ENCODE data around the gene JAM3. TPM values are rescaled to one million over a fixed set of nuclear protein-coding genes. Genes with fewer than 3 reads are reported as not detected.

The JAM3 gene
- total RNA-seq, 1 experiment from 2014 or later = 1.5 TPM

DNA sequence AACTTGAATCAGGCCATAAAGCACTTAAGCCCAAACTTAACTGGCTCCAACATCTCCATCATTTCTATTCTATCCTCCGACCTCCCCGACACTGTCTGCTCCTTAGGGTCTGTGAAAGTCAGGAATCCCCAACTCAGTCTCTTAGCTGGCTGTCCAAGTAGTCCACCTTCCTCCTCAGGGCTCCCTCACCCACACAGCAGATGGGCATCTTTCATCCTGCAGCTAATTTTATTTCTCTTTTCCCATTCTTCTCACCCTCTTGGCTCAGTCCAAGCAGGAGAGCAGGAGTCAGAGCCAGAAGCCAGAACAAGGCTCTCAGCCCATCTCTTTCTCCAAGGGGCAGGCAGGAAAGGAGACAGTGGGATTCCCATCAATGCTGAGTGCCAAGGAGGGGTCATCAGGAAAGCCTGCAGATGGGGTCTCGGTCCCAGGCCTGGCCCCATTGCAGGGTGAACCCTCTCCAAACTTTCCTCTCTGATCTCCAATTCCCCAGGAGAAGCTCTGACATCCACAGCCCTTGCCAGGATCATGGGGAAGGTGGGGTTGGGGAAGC lies 40.4 kb upstream of the JAM3 start:
- Mint-ChIP-seq H3K27me3 (ENCODE audit: insufficient read depth, unreplicated experiment) (peaks cover 39% of the 10 kb centered on the region), H3K27ac (ENCODE audit: unreplicated experiment) (no peak overlapping the region), H3K4me3 (ENCODE audit: unreplicated experiment) (no peak overlapping the region), H3K4me1 (ENCODE audit: low read depth, unreplicated experiment) (no peaks in the 10 kb centered on the region), H3K36me3 (ENCODE audit: insufficient read depth, unreplicated experiment) (no peaks in the 10 kb centered on the region), H3K9me3 (ENCODE audit: unreplicated experiment) (no peaks in the 10 kb centered on the region)
- BruUV-seq (replicated peaks) = no TSS peak
- intact Hi-C loops (cut with micrococcal nuclease; ENCODE audit: unreplicated experiment) = no loop called here
- no peak for DNase-seq
- H3K27me3 ChIP-seq (replicated peaks; ENCODE audit: control insufficient read depth, insufficient read depth, low read length) = no peaks in the 10 kb centered on the region; the same call in 1 of the 2 replicates
- POLR2A ChIA-PET = no interaction called here
- no peaks in the 10 kb centered on the region for H3K9me3 ChIP-seq
- H3K4me3 ChIP-seq (ENCODE audit: low read depth, low read length) = no peak overlapping the region
- CTCF ChIA-PET = interaction anchor here (1.2 kb wide), 1 partner anchor 22 kb away, joined by 4 read pairs; no protein-coding TSS in a partner anchor
- TF ChIP-seq, protein P1, sequence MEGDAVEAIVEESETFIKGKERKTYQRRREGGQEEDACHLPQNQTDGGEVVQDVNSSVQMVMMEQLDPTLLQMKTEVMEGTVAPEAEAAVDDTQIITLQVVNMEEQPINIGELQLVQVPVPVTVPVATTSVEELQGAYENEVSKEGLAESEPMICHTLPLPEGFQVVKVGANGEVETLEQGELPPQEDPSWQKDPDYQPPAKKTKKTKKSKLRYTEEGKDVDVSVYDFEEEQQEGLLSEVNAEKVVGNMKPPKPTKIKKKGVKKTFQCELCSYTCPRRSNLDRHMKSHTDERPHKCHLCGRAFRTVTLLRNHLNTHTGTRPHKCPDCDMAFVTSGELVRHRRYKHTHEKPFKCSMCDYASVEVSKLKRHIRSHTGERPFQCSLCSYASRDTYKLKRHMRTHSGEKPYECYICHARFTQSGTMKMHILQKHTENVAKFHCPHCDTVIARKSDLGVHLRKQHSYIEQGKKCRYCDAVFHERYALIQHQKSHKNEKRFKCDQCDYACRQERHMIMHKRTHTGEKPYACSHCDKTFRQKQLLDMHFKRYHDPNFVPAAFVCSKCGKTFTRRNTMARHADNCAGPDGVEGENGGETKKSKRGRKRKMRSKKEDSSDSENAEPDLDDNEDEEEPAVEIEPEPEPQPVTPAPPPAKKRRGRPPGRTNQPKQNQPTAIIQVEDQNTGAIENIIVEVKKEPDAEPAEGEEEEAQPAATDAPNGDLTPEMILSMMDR (IDR thresholded peaks at IDR 0.05; ENCODE audit: insufficient read depth in 1 of 2, low read depth in 1 of 2, low read length in 1 of 2, severe bottlenecking in 1 of 2, unreplicated experiment in 1 of 2) = no peak
- no peaks in the 10 kb centered on the region for H3K4me1 ChIP-seq
- no peaks in the 10 kb centered on the region for H3K36me3 ChIP-seq (ENCODE audit: control insufficient read depth, insufficient read depth, low read length)

DNA sequence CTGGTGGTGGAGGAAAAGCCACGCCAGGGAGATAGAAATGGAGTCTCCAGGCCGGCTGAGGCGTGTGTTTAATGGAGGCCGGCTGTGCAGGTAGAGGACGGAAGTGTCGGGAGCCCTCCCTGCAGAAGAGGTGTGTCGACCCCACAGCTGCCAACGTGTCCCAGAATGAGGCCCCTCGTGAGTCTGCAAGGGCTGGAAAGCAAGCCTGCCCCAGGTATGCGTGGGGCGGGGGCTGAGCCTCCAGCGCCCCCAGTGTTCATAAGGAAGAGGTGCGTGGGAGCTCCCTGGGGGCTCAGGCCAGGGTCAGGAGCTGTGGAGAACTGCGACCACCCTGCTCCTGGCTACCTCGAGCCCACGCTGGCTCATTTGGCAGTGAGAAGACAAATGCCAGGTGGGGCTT lies 38.0 kb upstream of the JAM3 start:
- ChIA-PET POLR2A (no interaction called here), CTCF (interaction anchor here (0.6 to 1.6 kb wide), 4 partner anchors 10 to 133 kb away, joined by 3 to 4 read pairs (median 4); no protein-coding TSS in a partner anchor)
- Histone ChIP-seq H3K36me3 (ENCODE audit: control insufficient read depth, insufficient read depth, low read length) (no peaks in the 10 kb centered on the region), H3K4me1 (0 out of 2 replicates have a peak, but pooled peaks cover 3% of the 10 kb centered on the region), H3K4me3 (ENCODE audit: low read depth, low read length) (no peak overlapping the region), H3K27me3 (replicated peaks; ENCODE audit: control insufficient read depth, insufficient read depth, low read length) (no peaks in the 10 kb centered on the region; the same call in 1 of the 2 replicates), H3K9me3 (no peaks in the 10 kb centered on the region)
- DNase-seq = no peak
- Mint-ChIP-seq H3K4me3 (ENCODE audit: unreplicated experiment) (no peak overlapping the region), H3K27ac (ENCODE audit: unreplicated experiment) (no peak overlapping the region), H3K4me1 (ENCODE audit: low read depth, unreplicated experiment) (no peaks in the 10 kb centered on the region), H3K9me3 (ENCODE audit: unreplicated experiment) (no peaks in the 10 kb centered on the region), H3K27me3 (ENCODE audit: insufficient read depth, unreplicated experiment) (peaks cover 31% of the 10 kb centered on the region), H3K36me3 (ENCODE audit: insufficient read depth, unreplicated experiment) (no peaks in the 10 kb centered on the region)
- no TSS peak for BruUV-seq (replicated peaks)
- TF ChIP-seq, protein P1 (IDR thresholded peaks at IDR 0.05; ENCODE audit: insufficient read depth in 1 of 2, low read depth in 1 of 2, low read length in 1 of 2, severe bottlenecking in 1 of 2, unreplicated experiment in 1 of 2) = peak; percentile 58 to 70
- intact Hi-C loops (cut with micrococcal nuclease; ENCODE audit: unreplicated experiment) = no loop called here

DNA sequence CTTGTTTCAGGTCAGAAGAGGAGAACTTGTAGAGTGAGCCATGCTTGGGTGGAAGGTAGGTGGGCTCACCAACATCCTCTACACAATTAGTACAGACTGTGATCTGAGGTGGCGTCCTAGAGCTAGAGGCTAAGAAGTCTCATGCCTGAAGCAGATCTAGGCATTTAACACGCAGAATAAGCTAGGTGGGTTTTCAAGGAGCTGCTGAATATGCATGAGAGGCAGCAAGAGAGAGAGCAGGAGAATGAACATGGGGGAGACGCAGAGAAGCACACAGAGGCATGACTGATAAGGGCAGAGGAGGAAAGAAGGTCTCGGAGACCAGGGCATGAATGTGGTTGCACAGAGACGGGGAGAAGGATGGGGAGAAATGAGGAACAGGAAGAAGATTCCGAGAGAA lies 36.8 kb upstream of the JAM3 start:
- H3K9me3 ChIP-seq = no peaks in the 10 kb centered on the region
- TF ChIP-seq, protein P1 (IDR thresholded peaks at IDR 0.05; ENCODE audit: insufficient read depth in 1 of 2, low read depth in 1 of 2, low read length in 1 of 2, severe bottlenecking in 1 of 2, unreplicated experiment in 1 of 2) = no peak
- H3K27me3 ChIP-seq (replicated peaks; ENCODE audit: control insufficient read depth, insufficient read depth, low read length) = no peaks in the 10 kb centered on the region; the same call in 1 of the 2 replicates
- ChIA-PET CTCF (interaction anchor here (0.8 to 1.6 kb wide), 2 partner anchors 18 to 104 kb away, joined by 3 to 4 read pairs; no protein-coding TSS in a partner anchor), POLR2A (no interaction called here)
- 0 out of 2 replicates have a peak, but pooled peaks cover 3% of the 10 kb centered on the region for H3K4me1 ChIP-seq
- H3K4me3 Mint-ChIP-seq (ENCODE audit: unreplicated experiment) = no peak overlapping the region
- no peaks in the 10 kb centered on the region for H3K4me1 Mint-ChIP-seq (ENCODE audit: low read depth, unreplicated experiment)
- H3K36me3 ChIP-seq (ENCODE audit: control insufficient read depth, insufficient read depth, low read length) = no peaks in the 10 kb centered on the region
- H3K9me3 Mint-ChIP-seq (ENCODE audit: unreplicated experiment) = no peaks in the 10 kb centered on the region
- intact Hi-C loops (cut with micrococcal nuclease; ENCODE audit: unreplicated experiment) = no loop called here
- no peak overlapping the region for H3K27ac Mint-ChIP-seq (ENCODE audit: unreplicated experiment)
- DNase-seq = no peak
- H3K36me3 Mint-ChIP-seq (ENCODE audit: insufficient read depth, unreplicated experiment) = no peaks in the 10 kb centered on the region
- BruUV-seq (replicated peaks) = no TSS peak
- no peak overlapping the region for H3K4me3 ChIP-seq (ENCODE audit: low read depth, low read length)
- H3K27me3 Mint-ChIP-seq (ENCODE audit: insufficient read depth, unreplicated experiment) = peaks cover 30% of the 10 kb centered on the region
